ENCODE data around the gene EHD2.

Gene EHD2

DNA sequence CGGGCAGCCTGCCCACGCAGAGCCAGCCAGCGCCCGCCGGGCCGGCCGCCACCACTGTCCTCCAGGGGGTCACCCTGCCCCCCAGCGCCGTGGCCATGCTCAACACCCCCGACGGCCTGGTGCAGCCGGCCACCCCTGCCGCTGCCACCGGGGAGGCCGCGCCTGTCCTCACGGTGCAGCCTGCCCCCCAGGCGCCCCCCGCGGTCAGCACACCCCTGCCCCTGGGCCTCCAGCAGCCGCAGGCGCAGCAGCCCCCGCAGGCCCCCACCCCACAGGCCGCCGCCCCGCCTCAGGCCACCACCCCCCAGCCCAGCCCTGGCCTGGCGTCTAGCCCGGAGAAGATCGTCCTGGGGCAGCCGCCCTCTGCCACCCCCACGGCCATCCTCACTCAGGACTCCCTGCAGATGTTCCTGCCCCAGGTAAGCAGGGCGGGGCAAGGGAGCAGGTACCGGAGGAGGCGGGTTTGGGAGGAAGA, 32.3 kb upstream of the EHD2 start:
- TF ChIP-seq, protein P1, sequence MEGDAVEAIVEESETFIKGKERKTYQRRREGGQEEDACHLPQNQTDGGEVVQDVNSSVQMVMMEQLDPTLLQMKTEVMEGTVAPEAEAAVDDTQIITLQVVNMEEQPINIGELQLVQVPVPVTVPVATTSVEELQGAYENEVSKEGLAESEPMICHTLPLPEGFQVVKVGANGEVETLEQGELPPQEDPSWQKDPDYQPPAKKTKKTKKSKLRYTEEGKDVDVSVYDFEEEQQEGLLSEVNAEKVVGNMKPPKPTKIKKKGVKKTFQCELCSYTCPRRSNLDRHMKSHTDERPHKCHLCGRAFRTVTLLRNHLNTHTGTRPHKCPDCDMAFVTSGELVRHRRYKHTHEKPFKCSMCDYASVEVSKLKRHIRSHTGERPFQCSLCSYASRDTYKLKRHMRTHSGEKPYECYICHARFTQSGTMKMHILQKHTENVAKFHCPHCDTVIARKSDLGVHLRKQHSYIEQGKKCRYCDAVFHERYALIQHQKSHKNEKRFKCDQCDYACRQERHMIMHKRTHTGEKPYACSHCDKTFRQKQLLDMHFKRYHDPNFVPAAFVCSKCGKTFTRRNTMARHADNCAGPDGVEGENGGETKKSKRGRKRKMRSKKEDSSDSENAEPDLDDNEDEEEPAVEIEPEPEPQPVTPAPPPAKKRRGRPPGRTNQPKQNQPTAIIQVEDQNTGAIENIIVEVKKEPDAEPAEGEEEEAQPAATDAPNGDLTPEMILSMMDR (IDR thresholded peaks at IDR 0.05; ENCODE audit: low read depth, low read length): no peak

DNA sequence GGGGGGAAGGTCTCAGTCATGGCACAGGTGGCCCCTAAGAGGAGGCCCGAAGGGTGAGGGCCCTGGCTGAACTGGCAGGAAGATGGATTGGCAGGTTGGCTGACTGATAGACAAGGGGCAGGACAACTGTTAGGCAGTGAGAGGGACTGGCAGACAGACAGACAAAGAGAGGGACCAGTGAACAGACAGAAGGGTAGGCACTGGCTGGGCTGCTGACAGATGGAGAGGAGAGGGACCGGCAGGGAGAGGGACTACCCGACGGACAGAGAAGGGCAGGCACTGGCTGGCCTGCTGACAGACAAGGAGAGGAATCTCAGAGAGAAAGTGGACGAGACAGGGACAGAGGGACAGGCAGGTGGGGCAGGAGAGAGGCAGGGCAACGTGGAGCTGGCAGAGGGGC, 31.8 kb upstream of the EHD2 start:
- no peak for DNase-seq (ENCODE audit: low read depth in 2 of 2)
- no peak overlapping the region for H3K4me3 ChIP-seq (replicated peaks in 1 of 2; ENCODE audit: low read depth in 2 of 2, low read length in 2 of 2)
- TF ChIP-seq, protein P1 (IDR thresholded peaks at IDR 0.05; ENCODE audit: low read depth, low read length): no peak

More for the DNA sequence above, 32.3 kb upstream of the EHD2 start:
- no peak overlapping the region for H3K4me3 ChIP-seq (replicated peaks in 1 of 2; ENCODE audit: low read depth in 2 of 2, low read length in 2 of 2)
- DNase-seq (ENCODE audit: low read depth in 2 of 2): no peak

DNA sequence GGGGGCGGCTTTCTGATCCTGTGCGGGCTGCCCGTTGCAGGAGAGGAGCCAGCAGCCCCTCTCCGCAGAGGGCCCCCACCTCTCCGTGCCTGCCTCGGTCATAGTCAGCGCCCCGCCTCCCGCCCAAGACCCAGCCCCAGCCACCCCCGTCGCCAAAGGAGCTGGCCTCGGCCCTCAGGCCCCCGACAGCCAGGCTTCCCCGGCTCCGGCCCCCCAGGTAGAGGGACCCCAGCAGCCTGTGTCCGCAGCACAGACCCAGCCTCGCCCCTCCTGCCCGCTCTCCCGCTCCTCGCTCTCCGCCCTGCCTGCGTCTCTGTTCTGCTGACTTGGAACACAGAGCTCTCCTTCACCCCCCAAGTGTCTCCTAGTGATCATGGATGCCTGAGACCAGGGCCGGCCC, 31.3 kb upstream of the EHD2 start:
- TF ChIP-seq, protein P1 (IDR thresholded peaks at IDR 0.05; ENCODE audit: low read depth, low read length): no peak
- H3K4me3 ChIP-seq (replicated peaks in 1 of 2; ENCODE audit: low read depth in 2 of 2, low read length in 2 of 2): no peak overlapping the region

DNA sequence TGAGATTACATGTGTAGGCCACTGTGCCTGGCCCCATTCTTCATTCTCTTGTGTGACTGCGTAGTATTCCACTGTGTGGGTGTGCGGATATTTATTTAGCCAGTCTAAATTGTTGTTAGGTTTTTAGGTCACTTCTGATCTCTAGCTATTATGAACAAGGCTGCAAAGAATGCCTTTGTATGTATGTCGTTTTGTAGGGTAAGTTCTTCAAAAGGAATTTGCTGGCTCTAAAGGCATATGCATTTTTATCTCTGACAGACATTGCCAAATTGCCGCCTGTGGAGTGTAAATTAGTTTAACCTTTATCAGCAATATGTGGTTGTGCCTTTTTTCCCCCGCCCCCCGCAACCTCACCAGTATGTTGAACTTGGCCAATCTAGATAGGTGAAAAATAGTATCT, 30.3 kb upstream of the EHD2 start:
- peak in 1 of 2 donors; percentile 72 for DNase-seq (ENCODE audit: low read depth in 2 of 2)

More for the DNA sequence above, 31.3 kb upstream of the EHD2 start:
- no peak for DNase-seq (ENCODE audit: low read depth in 2 of 2)

DNA sequence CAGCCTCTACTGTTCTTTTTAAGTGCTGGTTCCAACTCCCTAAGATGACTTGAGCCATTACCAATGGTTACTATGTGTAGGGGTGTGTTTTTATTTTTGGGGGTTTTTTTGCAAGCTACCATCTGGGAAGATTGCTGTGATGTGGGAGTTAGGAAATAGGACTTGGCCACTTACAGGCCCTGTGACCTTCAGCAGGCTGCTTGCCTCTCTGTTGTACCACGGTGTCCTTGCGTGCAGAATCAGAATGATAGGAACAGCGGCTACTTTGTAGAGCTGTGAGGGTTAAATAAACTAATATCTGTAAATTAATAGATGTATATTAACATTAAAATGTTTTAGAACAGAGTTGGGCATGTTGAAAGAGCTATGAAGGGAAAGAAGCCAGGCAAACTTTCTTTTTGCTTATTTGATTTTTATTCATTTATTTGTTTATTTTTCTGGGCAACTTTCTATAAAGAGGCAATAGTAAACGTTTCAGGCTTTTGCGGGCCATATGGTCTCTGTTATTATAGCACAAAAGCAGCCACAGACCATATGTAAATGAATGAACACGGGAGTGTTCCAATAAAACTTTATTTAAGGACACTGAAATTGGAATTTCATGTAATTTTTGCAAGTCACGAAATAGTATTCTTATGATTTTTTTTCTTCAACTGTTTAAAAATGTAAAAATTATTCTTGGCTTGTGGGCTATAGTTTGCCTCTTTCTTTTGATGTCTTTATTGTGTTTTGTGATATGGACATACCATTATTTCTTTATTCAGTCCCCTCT, 26.4 kb upstream of the EHD2 start:
- H3K4me3 ChIP-seq (replicated peaks in 1 of 2; ENCODE audit: low read depth in 2 of 2, low read length in 2 of 2): no peak overlapping the region
- TF ChIP-seq, protein P1 (IDR thresholded peaks at IDR 0.05; ENCODE audit: low read depth, low read length): no peak
- no peak for DNase-seq (ENCODE audit: low read depth in 2 of 2)

More for the DNA sequence above, 30.3 kb upstream of the EHD2 start:
- TF ChIP-seq, protein P1 (IDR thresholded peaks at IDR 0.05; ENCODE audit: low read depth, low read length): no peak
- H3K4me3 ChIP-seq (replicated peaks in 1 of 2; ENCODE audit: low read depth in 2 of 2, low read length in 2 of 2): no peak overlapping the region

DNA sequence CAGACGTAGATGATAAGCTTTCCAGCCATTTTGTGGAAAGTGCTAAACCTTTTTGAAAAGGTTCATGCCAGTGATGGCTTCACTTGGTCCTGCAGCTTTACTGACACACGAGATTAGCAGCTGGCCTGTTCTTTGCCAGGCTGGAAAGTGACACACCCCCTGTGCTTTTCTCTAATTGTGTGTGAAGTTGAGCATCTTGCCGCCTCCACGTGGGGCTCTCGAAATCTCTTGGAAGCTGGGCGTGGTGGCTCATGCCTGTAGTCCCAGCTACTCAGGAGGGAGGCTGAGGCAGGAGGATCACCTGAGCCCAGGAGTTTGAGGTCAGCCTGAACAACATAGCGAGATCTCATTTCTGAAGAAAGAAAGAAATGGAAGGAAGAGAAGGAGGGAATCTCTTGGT, 25.3 kb upstream of the EHD2 start:
- H3K4me3 ChIP-seq (replicated peaks in 1 of 2; ENCODE audit: low read depth in 2 of 2, low read length in 2 of 2): no peak overlapping the region
- TF ChIP-seq, protein P1 (IDR thresholded peaks at IDR 0.05; ENCODE audit: low read depth, low read length): no peak
- no peak for DNase-seq (ENCODE audit: low read depth in 2 of 2)

All from cardiac fibroblast (primary cell).